Measurements from ENCODE around the gene RNF34. TPM values are rescaled to one million over a fixed set of nuclear protein-coding genes. Genes with fewer than 3 reads are reported as not detected.

The RNF34 gene
- total RNA-seq, 1 donor from 2014 or later = 60.7 TPM

DNA sequence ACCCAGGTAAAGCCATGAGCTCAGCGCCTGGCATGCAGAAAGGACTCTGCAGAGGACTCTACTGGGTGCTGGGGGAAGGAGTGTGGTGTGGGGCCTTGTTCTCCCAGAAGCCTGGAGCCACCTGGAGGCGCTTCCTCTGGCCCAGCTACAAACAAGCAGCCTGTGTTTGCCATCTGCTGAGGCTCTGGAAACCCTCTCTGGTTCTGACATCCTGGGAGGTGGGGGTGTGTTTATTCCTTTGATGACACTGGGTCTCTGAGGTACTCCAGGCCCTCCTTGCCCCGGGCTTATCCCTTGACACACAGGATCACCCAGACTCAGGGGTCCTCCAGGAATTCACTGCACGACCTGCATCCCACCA lies 44.9 kb downstream of the RNF34 start:
- no peak overlapping the region for H3K4me3 Mint-ChIP-seq
- no peaks in the 10 kb centered on the region for H3K9me3 Mint-ChIP-seq
- H3K36me3 Mint-ChIP-seq (ENCODE audit: low read depth) = peaks cover 13% of the 10 kb centered on the region
- no peak for DNase-seq (ENCODE audit: low read depth, low spot score)
- TF ChIP-seq, protein P1, sequence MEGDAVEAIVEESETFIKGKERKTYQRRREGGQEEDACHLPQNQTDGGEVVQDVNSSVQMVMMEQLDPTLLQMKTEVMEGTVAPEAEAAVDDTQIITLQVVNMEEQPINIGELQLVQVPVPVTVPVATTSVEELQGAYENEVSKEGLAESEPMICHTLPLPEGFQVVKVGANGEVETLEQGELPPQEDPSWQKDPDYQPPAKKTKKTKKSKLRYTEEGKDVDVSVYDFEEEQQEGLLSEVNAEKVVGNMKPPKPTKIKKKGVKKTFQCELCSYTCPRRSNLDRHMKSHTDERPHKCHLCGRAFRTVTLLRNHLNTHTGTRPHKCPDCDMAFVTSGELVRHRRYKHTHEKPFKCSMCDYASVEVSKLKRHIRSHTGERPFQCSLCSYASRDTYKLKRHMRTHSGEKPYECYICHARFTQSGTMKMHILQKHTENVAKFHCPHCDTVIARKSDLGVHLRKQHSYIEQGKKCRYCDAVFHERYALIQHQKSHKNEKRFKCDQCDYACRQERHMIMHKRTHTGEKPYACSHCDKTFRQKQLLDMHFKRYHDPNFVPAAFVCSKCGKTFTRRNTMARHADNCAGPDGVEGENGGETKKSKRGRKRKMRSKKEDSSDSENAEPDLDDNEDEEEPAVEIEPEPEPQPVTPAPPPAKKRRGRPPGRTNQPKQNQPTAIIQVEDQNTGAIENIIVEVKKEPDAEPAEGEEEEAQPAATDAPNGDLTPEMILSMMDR (conservative IDR thresholded peaks at IDR 0.05) = no peak
- no peaks in the 10 kb centered on the region for H3K27me3 Mint-ChIP-seq (ENCODE audit: low read depth)
- peaks cover 10% of the 10 kb centered on the region for H3K4me1 Mint-ChIP-seq
- H3K27ac Mint-ChIP-seq (ENCODE audit: unreplicated experiment) = no peak overlapping the region

GRCh38 chr12:121446750-121447149 lies 46.8 kb downstream of the RNF34 start:
- Mint-ChIP-seq H3K4me3 (no peak overlapping the region), H3K4me1 (peaks cover 10% of the 10 kb centered on the region), H3K36me3 (ENCODE audit: low read depth) (peaks cover 7% of the 10 kb centered on the region), H3K27me3 (ENCODE audit: low read depth) (no peaks in the 10 kb centered on the region), H3K9me3 (no peaks in the 10 kb centered on the region), H3K27ac (ENCODE audit: unreplicated experiment) (no peak overlapping the region)
- TF ChIP-seq, protein P1 (conservative IDR thresholded peaks at IDR 0.05) = no peak
- no peak for DNase-seq (ENCODE audit: low read depth, low spot score)

- TF ChIP-seq, protein P1 (conservative IDR thresholded peaks at IDR 0.05) = no peak
- H3K27me3 Mint-ChIP-seq (ENCODE audit: low read depth) = no peaks in the 10 kb centered on the region
- no peak for DNase-seq (ENCODE audit: low read depth, low spot score)
- peaks cover 10% of the 10 kb centered on the region for H3K36me3 Mint-ChIP-seq (ENCODE audit: low read depth)
- H3K4me1 Mint-ChIP-seq = peaks cover 10% of the 10 kb centered on the region
- H3K9me3 Mint-ChIP-seq = no peaks in the 10 kb centered on the region
- H3K27ac Mint-ChIP-seq (ENCODE audit: unreplicated experiment) = no peak overlapping the region
- no peak overlapping the region for H3K4me3 Mint-ChIP-seq
Observed at GRCh38 chr12:121448771-121449315, 48.9 kb downstream of the RNF34 start.

DNA sequence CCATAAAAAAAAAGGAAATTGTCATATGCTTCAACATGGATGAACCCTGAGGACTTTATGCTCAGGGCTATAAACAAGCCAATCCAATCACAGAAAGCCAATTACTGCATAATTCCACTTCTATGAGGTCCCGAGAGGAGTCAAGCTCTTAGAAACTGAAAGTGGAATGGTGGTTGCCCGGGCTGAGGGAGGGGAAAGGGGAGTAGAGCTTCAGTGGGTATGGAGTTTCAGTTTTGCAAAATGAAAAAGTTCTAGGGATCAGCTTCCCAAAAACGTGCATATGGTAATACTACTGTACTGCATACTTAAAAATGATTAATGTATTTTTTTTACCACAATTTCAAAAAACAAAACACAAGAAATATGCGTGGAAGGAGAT lies 52.0 kb downstream of the RNF34 start:
- no peak overlapping the region for H3K27ac Mint-ChIP-seq (ENCODE audit: unreplicated experiment)
- peaks cover 10% of the 10 kb centered on the region for H3K36me3 Mint-ChIP-seq (ENCODE audit: low read depth)
- peaks cover 11% of the 10 kb centered on the region for H3K4me1 Mint-ChIP-seq
- H3K4me3 Mint-ChIP-seq = no peak overlapping the region
- H3K27me3 Mint-ChIP-seq (ENCODE audit: low read depth) = no peaks in the 10 kb centered on the region
- DNase-seq (ENCODE audit: low read depth, low spot score) = no peak
- TF ChIP-seq, protein P1 (conservative IDR thresholded peaks at IDR 0.05) = no peak
- H3K9me3 Mint-ChIP-seq = no peaks in the 10 kb centered on the region

- no peak for DNase-seq (ENCODE audit: low read depth, low spot score)
- Mint-ChIP-seq H3K4me3 (no peak overlapping the region), H3K36me3 (ENCODE audit: low read depth) (peaks cover 10% of the 10 kb centered on the region), H3K27me3 (ENCODE audit: low read depth) (no peaks in the 10 kb centered on the region), H3K9me3 (no peaks in the 10 kb centered on the region), H3K4me1 (peaks cover 10% of the 10 kb centered on the region), H3K27ac (ENCODE audit: unreplicated experiment) (no peak overlapping the region)
- TF ChIP-seq, protein P1 (conservative IDR thresholded peaks at IDR 0.05) = no peak
Observed at GRCh38 chr12:121452340-121452984, 52.5 kb downstream of the RNF34 start.
